ENCODE data around the gene ALDH1A2.

ALDH1A2 gene

DNA sequence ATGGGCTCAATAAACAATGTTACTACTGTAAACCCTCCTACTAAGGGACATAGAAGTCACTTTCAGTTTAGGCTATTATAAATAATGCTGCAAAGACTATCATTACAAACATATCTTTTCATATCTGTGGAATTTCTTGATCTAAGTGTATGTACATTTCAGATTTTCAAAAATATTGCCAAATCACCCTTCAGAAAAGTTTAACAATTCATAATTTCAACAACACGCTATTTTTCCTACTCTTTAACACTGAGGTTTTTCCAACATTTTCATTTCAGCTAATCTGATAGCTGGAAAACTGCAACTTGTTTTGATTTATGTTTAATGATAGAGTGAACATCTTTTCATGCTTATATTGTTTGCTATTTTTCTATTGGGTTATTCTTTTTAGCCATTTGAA, 69.0 kb downstream of the ALDH1A2 start:
- DNase-seq (ENCODE audit: low read depth in 2 of 2), result no peak

DNA sequence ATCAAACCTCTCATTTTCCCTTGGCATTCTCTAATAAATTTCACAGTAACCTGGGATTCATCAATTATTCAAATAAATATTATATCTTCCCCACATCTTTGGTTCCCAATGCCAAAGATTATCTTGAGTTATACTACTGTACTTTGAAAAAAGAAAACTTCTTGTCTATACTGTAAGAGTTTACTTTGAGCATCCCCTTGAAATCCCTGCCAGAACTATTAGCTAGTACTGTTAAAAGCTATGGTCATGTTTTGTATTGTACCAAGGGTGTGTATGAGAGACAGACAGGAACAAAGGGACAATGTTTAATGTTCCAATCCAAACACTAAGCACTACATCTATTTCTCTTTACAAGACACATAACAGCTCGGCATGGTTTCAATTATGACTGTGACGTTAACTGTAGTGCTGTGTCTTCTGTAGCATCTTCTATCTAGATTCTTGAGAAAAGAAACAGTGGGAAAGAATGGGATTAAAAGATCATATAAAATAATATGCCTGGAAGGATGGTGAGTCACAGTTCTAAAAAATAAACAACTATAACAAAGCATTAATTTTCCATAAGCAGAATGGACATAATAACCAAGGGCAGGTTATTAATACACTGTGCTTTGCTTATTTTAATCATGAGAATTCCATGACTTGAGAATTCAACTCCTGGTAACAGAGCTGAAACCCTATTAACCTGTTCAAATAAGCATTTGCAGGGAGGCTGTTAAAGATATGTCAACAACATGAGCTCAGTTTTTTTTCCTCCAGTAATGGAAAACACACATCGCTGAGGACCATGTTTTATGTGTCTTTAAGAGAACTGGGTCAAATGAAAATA, 71.1 kb downstream of the ALDH1A2 start:
- DNase-seq (ENCODE audit: low read depth in 2 of 2), result no peak

DNA sequence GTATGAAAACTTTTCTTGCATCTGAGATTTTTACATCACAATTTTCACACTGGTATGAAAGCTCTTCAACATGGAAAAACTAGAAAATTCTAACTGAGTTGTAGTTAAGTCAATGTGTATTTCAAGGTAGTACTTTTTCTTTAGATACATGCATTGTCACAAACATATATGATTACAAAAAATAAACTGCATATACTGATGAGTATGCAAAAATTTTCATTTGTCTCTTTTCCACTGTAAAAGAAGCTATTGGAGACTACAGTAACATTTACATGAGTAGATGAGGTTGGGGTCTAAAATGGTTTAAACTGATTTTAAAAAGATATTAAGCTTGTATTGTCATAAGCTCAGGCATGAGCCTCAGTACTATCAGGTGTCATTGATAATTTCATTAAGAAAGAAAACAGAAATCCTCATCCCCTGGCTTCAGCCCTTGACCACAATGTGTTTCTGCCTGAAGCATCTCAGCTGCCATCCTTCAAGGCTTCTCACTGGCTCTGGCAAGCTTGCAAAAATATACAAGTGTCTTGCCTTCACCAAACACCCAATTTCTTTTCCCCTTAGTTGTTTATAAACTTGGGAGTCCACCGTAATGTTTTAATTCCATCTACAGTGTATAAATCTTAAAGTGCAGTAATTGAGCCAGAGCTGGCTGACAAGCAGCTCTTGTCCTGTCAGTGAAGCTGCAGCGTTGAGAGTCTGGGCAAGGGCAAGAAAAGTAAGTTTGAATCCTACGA, 71.9 kb downstream of the ALDH1A2 start:
- DNase-seq (ENCODE audit: low read depth in 2 of 2), result no peak

DNA sequence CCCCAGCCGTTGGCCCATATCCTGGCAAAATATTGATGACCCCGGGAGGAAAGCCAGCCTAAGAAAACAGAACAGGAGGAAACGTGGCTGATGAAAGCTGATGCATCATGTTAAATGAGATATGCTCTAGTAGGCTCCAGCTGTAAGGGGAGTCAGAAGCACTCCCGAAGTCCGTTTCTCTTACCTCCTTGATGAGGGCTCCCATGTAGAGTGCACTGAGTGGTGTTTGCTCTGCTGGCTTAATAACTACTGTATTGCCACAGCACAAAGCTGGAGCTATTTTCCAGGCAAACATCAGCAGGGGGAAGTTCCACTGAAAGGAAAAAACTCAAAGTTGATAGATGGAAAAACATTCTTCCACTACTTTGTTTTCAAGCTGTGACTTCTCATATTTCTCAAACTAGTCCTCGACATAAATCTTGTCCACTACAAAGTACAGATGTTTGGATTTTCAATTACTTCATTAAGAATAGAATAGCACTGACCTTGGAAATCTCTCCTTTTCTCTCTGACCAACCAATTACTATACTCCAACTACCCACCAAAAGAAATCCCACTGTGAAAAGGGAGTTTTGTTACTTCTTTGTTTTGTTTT, 72.7 kb downstream of the ALDH1A2 start:
- no peak for DNase-seq (ENCODE audit: low read depth in 2 of 2)

DNA sequence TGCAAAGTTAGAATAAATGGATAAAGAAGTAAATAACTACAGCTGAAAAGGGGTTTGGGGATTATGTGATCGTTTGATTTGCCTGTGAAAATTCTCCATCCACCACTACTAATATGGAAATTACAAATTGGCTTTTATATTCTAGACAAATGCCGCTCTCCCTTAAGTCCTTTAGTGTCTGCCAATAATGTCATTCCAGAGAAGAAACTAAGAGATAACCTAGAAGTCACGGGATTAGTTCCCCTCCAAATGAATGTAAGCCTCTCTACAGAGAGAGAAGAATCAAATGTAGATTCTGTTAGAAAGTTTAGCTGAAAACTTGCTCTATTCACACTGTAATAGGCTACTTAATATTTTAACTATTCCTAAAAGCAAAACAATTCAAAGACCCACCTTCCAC, 92.0 kb downstream of the ALDH1A2 start:
- no peak for DNase-seq (ENCODE audit: low read depth in 2 of 2)

DNA sequence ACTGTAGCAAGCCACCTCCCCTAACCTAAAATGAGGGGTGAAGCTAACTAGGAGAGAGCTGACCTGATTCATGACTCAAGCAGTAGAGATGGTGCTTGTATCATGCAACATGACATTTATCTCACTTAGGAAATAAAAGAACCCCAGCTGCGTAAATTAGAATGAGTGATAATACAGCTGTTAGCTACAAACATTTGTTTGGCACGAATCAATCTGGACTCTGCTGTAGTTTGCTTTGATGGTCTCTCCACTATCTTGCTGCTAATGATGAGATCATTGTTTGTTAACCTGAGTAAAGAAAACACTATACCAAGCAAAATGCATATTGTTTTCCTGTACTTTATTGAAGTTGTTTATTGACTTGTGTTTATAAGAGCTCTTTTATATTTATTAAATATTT, 92.6 kb downstream of the ALDH1A2 start:
- no peak for DNase-seq (ENCODE audit: low read depth in 2 of 2)

DNA sequence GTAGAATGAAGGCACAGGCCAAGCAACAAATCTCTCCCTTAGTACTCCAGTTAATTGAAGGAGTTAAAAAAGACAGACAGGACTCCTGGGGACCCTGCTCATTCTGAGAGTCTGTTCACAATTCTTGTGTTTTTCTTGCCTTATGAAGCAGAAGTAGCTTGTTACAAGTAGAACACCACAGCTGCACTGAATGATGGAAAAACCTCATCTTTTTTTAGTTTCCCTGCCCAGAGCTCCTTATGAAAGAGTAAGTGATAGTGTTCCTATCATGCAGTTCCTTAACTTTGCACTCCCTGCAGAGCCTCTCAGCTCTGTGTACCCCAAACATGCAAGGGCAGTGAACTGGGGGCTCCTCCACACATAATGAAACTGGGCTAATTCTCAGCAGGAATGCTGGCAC, 95.5 kb downstream of the ALDH1A2 start:
- DNase-seq (ENCODE audit: low read depth in 2 of 2), result no peak

DNA sequence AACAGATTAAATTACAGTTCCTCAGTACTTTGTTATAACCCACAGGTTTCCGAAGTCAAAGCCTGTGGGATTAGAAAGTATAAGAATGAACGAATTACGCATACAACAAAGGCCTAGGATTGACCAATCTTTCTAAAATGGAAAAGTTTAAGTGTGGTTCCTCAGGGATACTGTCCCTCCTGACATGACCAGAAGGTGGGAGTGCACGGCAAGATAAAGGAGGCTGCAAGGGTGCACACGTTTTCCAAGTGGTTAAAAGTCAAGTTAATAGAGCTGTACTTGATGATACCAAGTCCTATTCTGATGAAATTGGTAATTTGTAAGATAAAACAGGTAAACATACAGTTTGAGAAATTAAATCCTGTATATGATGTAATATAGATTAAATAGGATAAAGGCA, 96.2 kb downstream of the ALDH1A2 start:
- DNase-seq (ENCODE audit: low read depth in 2 of 2), result no peak

DNA sequence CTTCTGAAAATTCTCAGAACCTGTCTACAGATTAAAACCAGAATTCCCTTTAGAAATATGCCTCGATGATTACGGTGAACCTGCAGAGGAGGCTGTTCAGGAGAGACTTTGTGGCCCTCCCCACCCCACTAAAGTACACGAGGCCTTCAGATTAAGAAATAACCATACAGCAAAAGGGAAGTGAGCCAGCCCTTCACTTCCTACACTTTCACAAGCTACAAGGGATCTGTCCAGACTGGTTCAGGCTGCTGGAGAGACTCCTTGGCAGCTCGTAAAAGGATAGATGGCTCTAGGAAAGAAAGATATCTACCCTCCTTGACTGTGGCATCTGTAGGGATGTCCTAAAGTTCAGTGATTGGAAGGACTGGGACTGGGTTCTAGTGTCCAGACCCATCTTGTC, 102.6 kb downstream of the ALDH1A2 start:
- no peak for DNase-seq (ENCODE audit: low read depth in 2 of 2)

DNA sequence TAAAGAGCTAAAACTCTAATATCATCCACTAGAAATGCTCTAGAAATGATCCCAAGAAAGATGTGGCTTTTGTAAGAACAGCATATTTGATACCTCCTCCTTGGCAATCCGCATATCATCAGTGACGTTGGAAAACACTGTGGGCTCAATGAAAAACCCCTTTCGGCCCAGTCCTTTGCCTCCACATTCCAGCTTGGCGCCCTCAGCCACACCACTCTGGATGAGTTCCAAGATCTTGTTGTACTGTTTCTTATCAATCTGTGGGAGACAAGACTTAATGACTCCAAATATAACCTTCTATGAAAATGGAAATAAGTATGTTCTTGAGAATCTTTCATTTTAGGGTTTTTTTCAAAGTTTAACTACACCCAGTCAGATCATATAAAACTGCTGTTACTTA, 103.6 kb downstream of the ALDH1A2 start:
- no peak for DNase-seq (ENCODE audit: low read depth in 2 of 2)

DNA sequence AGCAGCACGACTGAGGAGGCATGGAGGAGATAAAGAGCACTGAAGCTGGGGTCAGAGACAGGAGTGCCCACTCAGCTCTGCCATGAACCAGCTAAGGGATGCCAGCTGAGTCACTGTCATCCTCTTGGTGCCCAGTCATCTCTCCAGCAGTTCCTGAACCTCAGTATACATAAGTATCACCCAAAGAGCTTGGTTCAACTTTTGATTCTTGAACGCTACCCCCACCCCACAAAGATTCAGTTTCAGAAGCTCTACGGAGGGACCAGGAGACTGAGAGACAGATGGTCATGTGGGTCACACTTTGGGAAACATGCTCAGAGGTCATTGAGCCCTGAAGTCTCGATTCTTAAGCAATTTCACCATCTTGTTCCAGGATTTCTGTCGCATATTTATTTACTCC, 108.4 kb downstream of the ALDH1A2 start:
- no peak for DNase-seq (ENCODE audit: low read depth in 2 of 2)

DNA sequence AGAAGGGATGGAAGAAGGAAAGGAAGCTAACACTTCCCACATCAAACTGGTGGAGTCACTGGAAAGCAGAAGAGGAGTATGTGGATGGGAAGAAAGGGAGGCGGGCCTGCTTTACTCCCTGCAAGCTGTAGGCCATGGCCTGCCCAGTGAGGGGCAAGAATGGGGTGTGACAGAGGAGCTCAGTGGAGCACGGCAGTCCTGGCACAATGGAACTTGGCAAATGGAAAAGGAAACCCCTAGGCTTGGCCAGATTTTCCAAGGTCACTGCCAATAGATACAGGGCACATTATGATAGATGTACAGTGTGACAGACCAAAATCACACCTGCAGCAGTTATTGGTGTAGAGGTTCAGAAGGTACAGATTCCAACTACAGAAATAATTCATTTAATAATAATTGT, 111.6 kb downstream of the ALDH1A2 start:
- no peak for DNase-seq (ENCODE audit: low read depth in 2 of 2)

DNA sequence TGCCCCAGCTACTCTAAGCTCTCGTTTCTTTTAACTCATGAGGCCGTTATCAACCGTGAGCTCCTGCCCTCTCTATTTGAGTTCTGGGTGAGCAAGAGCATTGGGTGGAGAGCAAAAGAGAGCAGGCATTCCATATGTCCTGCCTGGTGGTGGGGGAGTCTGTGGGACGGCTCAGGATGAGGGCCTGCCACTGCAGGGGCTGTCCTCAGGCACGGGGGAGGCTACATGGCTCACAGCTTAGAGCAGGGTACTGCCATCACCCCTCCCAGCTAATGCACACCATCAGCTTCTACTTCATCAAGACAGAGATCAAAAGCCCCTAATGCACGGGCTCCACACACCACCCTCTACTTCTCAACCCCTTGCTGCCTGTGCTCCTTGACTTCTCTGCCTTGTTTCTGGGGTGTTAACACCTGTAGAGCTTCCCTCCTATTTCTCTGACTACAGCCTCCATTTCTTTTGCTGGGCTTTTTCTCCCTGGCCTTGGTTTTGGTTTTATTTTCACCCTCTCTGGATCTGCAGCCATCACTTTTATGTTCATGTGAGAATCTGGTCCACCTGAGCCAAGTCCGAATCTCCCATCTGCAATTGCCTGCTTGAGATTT, 114.1 kb downstream of the ALDH1A2 start:
- DNase-seq (ENCODE audit: low read depth in 2 of 2), result no peak

DNA sequence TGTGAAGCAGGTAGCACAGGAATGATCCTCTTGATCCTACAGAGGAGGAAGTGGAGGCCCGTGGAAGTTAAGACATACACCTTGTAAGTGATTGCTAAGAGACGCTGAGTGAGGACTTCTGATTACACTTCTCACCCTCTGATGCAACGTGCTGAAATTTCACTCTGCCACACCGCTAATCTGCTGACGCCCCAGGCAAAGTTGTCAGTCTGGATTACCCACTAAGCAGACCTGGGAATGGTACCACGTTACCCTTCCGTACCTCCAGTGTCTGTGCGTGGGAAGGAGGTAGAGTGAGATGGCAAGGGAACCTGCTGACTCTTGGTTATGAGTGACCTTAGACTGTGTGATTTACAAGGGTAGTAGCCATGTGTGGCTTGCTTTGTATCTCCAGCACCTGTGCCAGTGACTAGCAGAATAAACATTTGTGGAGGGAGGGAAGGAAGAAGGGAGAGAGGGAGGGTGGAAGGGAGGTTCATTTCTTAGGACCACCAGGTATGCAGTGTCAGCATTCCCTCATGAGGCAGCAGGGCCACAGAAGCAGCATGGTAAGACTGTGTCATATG, 115.0 kb downstream of the ALDH1A2 start:
- no peak for DNase-seq (ENCODE audit: low read depth in 2 of 2)

DNA sequence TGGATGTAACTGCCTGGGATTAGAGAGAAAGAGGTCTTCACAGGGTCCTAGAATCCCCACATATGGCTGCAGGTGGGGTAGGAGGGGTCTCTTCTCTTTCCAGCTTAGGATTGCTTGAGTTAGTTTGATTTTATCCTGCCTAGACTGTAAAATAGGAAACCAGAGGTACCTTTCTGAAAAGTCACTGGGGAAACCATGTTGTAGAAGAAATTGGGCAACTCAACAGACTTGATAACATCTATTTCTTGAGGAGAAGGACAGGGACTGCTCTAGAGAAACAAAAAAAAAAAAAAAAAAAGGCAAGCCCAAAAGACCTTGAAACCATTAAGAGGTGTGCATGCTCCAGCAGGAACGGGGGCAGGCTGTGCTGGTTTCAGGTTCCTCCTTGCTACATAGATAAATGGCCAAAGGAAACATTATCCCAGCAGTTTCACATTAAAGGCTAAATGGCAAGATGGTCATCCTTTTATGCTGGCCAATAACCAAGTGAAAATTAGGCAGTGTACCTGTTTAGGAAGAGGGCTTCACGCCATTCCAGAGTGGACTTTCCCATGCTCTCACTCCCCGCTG, 116.1 kb downstream of the ALDH1A2 start:
- no peak for DNase-seq (ENCODE audit: low read depth in 2 of 2)

DNA sequence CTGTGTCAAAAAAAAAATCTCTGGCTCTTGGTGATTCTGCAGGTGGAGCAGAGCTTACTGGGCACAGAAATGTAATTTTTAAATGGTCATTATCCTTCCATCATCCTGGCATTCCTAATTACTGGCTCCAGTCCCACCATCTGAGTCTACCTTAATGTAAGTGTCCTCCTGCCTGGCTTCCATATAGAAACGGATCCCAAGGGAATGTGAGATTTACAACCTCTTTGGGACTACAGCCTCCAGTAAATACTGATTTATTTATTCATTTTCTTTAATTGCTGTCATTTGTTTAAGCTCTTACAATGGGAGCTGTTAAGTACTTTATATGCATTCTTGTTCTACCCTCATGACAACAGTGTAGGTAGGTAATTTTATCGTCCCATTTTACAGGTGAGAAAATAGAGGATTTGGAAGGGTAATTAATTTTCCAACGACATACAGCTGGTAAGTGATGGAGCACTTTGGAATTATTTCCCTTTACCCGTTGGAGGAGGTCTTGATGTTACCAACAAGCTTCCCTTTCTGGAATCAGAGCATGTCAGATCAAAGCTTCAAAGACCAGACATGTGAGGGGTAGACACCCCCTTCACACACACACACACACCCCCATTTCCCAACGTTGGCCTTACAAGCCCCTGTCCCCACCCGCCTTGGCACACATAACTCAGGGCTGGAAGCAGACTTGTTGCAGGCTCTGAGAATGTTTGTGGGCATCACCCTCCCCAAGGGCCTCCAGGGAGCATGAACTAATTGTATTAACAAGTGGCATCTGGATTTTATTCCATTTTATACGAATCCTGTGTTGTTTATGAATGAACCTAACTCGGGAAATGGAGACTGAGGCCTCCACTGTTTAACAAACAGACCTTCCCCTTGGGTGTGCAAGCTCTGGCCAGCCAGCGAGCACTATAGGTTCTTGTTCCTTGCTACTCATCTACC, 116.9 kb downstream of the ALDH1A2 start:
- no peak for DNase-seq (ENCODE audit: low read depth in 2 of 2)

DNA sequence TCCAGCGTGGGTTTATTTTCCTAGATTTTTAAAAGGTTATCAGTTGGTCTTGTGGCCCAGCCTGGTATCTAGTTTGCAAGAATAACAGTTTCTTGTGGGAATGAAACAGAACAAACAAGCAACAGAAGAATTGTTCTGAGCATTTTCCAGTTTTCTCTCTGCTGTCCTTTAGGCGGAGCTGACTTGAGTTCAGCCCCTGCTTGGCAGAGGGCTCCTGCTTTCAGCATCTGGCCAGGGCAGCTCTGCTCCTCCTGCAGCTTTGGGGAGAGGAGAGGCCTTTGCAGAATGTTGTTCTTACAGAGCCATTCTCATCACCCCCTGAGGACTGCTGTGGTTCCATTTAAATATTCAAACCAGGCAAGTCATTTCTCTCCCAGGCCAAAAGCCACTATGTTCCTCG, 117.7 kb downstream of the ALDH1A2 start:
- no peak for DNase-seq (ENCODE audit: low read depth in 2 of 2)

DNA sequence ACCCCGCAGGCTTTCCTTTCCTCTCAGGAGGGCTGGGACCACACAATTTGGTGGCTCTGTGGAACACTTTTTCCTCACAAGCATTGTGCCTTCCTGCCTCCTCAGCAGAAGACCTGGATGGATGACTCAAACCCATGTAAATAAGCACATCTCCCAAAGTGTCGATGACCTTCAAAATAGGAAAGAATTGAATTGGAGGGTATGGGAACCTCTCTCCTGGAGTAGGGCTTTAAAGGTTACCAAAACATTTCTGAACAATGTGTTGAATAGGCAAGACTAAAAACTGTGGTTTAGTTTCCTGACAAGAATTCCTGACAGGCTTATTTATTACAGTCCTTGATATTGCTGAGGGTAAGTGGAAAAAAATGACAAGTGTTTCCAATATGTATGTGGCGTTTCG, 118.2 kb downstream of the ALDH1A2 start:
- DNase-seq (ENCODE audit: low read depth in 2 of 2), result no peak

DNA sequence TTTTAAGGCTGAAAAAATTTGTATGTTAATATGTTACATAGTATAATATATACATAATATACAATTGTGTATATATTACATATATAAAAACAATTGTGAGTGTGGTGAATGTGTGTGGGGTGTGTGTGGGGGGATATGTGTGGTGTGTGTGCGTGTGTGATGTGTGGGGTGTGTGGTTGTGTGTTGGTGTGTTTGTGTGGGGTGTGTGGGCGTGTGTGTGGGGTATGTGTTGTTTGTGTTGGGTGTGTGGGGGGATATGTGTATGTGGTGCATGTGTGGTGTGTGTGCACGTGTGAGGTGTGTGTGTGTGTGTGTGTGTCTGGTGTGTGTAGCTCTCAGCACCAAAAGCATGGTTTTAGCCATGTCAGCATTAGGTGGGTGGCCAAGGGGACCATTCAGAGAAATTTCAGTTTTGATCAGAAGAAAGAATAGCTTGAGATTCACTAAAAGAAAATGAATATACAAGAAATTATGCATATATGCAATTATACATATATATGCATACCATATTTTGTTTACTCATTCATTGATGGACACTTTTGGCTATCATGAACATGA, 118.9 kb downstream of the ALDH1A2 start:
- DNase-seq (ENCODE audit: low read depth in 2 of 2), result no peak

DNA sequence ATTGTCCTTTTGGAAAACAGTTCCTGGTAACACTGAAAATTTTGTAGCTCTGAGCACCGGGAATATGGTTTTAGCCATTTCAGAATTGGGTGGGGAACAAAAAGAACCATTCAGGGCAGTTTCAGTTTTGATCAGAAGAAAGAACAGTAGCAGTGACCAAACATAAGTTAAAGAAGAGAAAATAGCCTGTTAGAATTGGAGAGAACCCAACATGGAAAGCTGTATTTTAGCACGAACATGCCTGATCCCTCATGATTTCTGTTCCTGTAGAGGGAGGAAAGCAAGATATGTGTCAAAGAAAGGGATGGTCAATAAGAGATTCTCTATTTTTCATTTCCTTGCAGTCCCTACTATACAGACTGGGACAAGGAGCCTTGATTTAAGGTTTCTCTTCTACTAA, 119.9 kb downstream of the ALDH1A2 start:
- no peak for DNase-seq (ENCODE audit: low read depth in 2 of 2)

Measured in activated CD4-positive, alpha-beta T cell treated with anti-CD3 and anti-CD28 coated beads for 24 hours (primary cell).